Measurements from ENCODE around the gene VPS9D1.

VPS9D1 gene

GRCh38 chr16:89710709-89711564 is 9.8 kb downstream of the VPS9D1 start:
- Histone ChIP-seq H3K36me3 (ENCODE audit: control insufficient read depth in 1 of 2, insufficient read depth in 2 of 2, low read length in 2 of 2) (no peaks in the 10 kb centered on the region), H3K9me3 (ENCODE audit: control insufficient read depth in 1 of 2, low read length in 2 of 2) (no peaks in the 10 kb centered on the region), H3K27me3 (ENCODE audit: control insufficient read depth in 1 of 2, insufficient read depth in 2 of 2, low read length in 2 of 2) (no peaks in the 10 kb centered on the region), H3K4me1 (ENCODE audit: control insufficient read depth in 1 of 2, insufficient read depth in 2 of 2, low read length in 2 of 2) (peaks cover 0 to 13% of the 10 kb centered on the region in 2 donors), H3K4me3 (ENCODE audit: low read depth in 1 of 2, low read length in 2 of 2) (no peak overlapping the region), H3K27ac (ENCODE audit: low read depth, low read length) (no peak overlapping the region), H3K9ac (ENCODE audit: low read depth in 1 of 2, low read length in 2 of 2) (no peak overlapping the region)

DNA sequence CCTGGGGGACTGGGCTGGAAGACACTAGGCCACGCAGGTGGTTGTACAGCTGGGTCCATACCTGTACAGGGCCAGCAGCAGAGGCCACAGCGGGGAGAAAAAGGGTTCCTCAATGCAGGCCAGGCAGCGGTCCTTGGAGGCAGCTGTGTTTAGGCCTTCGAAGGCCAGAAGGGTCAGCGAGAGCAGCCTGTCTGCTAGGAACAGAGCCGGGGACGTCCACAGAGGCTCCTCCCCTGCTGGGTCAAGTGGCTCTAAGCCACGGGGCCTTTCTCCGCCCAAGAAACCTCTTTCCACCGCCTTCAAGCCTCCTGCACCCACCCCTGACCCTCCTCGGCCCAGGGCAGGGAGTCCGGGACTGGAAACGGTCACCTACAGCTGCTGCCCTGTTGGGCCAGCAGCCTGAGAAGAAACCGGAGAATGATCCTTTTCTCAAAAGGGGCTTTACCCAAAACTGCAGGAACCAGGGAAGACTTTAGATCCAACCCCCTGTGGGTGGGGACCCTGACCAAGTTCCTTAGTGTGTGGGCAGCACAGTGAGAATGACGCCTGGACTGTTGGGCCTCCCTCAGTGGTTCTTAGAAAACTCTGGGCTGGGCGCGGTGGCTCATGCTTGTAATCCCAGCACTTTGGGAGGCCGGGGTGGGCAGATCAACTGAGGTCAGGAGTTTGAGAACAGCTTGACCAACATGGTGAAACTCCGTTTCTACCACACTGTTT is 10.8 kb downstream of the VPS9D1 start:
- Histone ChIP-seq H3K9me3 (ENCODE audit: control insufficient read depth in 1 of 2, low read length in 2 of 2) (no peaks in the 10 kb centered on the region), H3K27me3 (ENCODE audit: control insufficient read depth in 1 of 2, insufficient read depth in 2 of 2, low read length in 2 of 2) (no peaks in the 10 kb centered on the region), H3K9ac (ENCODE audit: low read depth in 1 of 2, low read length in 2 of 2) (no peak overlapping the region), H3K4me1 (ENCODE audit: control insufficient read depth in 1 of 2, insufficient read depth in 2 of 2, low read length in 2 of 2) (peaks cover 0 to 14% of the 10 kb centered on the region in 2 donors), H3K27ac (ENCODE audit: low read depth, low read length) (no peak overlapping the region), H3K4me3 (ENCODE audit: low read depth in 1 of 2, low read length in 2 of 2) (no peak overlapping the region), H3K36me3 (ENCODE audit: control insufficient read depth in 1 of 2, insufficient read depth in 2 of 2, low read length in 2 of 2) (no peaks in the 10 kb centered on the region)

DNA sequence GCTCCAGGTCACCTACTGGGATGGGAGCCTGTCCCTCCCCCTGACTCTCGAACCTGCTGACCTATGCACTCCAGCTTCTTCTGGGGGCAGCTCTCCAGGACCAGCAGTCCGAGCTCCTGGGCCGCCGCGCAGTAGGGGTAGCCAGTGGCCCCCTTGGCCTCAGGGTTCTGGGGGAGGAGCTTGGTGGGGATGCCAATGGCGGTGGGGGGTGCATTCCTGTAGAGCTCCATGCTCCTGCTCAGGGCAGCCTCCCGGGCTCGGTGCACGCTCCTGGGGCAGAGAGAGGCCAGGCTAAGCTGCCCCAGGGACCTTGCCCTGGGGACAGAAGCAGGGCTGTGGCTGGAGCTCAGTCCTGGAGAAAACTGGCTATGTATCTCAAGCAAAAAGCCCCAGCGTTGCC is 11.5 kb downstream of the VPS9D1 start:
- H3K27me3 ChIP-seq (ENCODE audit: control insufficient read depth in 1 of 2, insufficient read depth in 2 of 2, low read length in 2 of 2): no peaks in the 10 kb centered on the region

DNA sequence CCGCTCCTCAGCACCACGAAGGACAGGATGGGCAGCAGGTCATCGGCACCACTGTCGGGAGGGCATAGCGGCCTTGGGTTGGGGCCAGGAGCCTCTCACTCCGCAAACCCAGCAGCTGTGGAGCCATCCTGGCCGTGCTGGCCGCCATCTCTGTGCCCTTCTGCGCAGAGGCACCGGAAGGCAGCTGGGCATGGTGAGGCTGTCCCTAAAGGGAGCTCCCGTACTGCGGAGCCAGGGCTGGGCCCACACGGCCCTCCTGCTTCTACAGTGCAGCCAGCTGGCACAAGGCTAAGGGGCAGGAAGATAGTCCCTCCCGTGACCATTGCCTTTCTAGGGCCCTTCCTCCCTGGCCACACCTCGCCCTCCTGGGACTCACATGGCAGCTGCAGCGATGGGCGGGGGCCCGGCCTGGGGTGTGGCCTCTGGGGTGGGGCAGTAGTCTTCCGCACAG is 12.2 kb downstream of the VPS9D1 start:
- H3K4me1 ChIP-seq (ENCODE audit: control insufficient read depth in 1 of 2, insufficient read depth in 2 of 2, low read length in 2 of 2): peaks cover 0 to 14% of the 10 kb centered on the region in 2 donors
- H3K27me3 ChIP-seq (ENCODE audit: control insufficient read depth in 1 of 2, insufficient read depth in 2 of 2, low read length in 2 of 2): no peaks in the 10 kb centered on the region
- H3K9me3 ChIP-seq (ENCODE audit: control insufficient read depth in 1 of 2, low read length in 2 of 2): no peaks in the 10 kb centered on the region
- H3K9ac ChIP-seq (ENCODE audit: low read depth in 1 of 2, low read length in 2 of 2): no peak overlapping the region
- H3K27ac ChIP-seq (ENCODE audit: low read depth, low read length): no peak overlapping the region
- H3K36me3 ChIP-seq (ENCODE audit: control insufficient read depth in 1 of 2, insufficient read depth in 2 of 2, low read length in 2 of 2): no peaks in the 10 kb centered on the region
- no peak overlapping the region for H3K4me3 ChIP-seq (ENCODE audit: low read depth in 1 of 2, low read length in 2 of 2)

More for the DNA sequence above, 11.5 kb downstream of the VPS9D1 start:
- Histone ChIP-seq H3K9me3 (ENCODE audit: control insufficient read depth in 1 of 2, low read length in 2 of 2) (no peaks in the 10 kb centered on the region), H3K9ac (ENCODE audit: low read depth in 1 of 2, low read length in 2 of 2) (no peak overlapping the region), H3K4me3 (ENCODE audit: low read depth in 1 of 2, low read length in 2 of 2) (no peak overlapping the region), H3K36me3 (ENCODE audit: control insufficient read depth in 1 of 2, insufficient read depth in 2 of 2, low read length in 2 of 2) (no peaks in the 10 kb centered on the region), H3K4me1 (ENCODE audit: control insufficient read depth in 1 of 2, insufficient read depth in 2 of 2, low read length in 2 of 2) (peaks cover 0 to 14% of the 10 kb centered on the region in 2 donors), H3K27ac (ENCODE audit: low read depth, low read length) (no peak overlapping the region)

GRCh38 chr16:89707695-89708094 is 13.0 kb downstream of the VPS9D1 start:
- Histone ChIP-seq H3K27ac (ENCODE audit: low read depth, low read length) (no peak overlapping the region), H3K4me1 (ENCODE audit: control insufficient read depth in 1 of 2, insufficient read depth in 2 of 2, low read length in 2 of 2) (peaks cover 0 to 14% of the 10 kb centered on the region in 2 donors), H3K4me3 (ENCODE audit: low read depth in 1 of 2, low read length in 2 of 2) (no peak overlapping the region), H3K36me3 (ENCODE audit: control insufficient read depth in 1 of 2, insufficient read depth in 2 of 2, low read length in 2 of 2) (no peaks in the 10 kb centered on the region), H3K9me3 (ENCODE audit: control insufficient read depth in 1 of 2, low read length in 2 of 2) (no peaks in the 10 kb centered on the region), H3K27me3 (ENCODE audit: control insufficient read depth in 1 of 2, insufficient read depth in 2 of 2, low read length in 2 of 2) (no peaks in the 10 kb centered on the region), H3K9ac (ENCODE audit: low read depth in 1 of 2, low read length in 2 of 2) (no peak overlapping the region)

GRCh38 chr16:89706518-89707260 is 14.0 kb downstream of the VPS9D1 start:
- H3K4me3 ChIP-seq (ENCODE audit: low read depth in 1 of 2, low read length in 2 of 2): no peak overlapping the region
- no peak overlapping the region for H3K27ac ChIP-seq (ENCODE audit: low read depth, low read length)
- no peaks in the 10 kb centered on the region for H3K9me3 ChIP-seq (ENCODE audit: control insufficient read depth in 1 of 2, low read length in 2 of 2)
- H3K36me3 ChIP-seq (ENCODE audit: control insufficient read depth in 1 of 2, insufficient read depth in 2 of 2, low read length in 2 of 2): no peaks in the 10 kb centered on the region
- H3K4me1 ChIP-seq (ENCODE audit: control insufficient read depth in 1 of 2, insufficient read depth in 2 of 2, low read length in 2 of 2): peaks cover 0 to 18% of the 10 kb centered on the region in 2 donors
- no peaks in the 10 kb centered on the region for H3K27me3 ChIP-seq (ENCODE audit: control insufficient read depth in 1 of 2, insufficient read depth in 2 of 2, low read length in 2 of 2)
- H3K9ac ChIP-seq (ENCODE audit: low read depth in 1 of 2, low read length in 2 of 2): peak overlapping the region in 1 of 2 donors; percentile 28

GRCh38 chr16:89705006-89705405 is 15.7 kb downstream of the VPS9D1 start:
- H3K9me3 ChIP-seq (ENCODE audit: control insufficient read depth in 1 of 2, low read length in 2 of 2): no peaks in the 10 kb centered on the region
- no peak overlapping the region for H3K9ac ChIP-seq (ENCODE audit: low read depth in 1 of 2, low read length in 2 of 2)
- H3K27ac ChIP-seq (ENCODE audit: low read depth, low read length): no peak overlapping the region
- no peaks in the 10 kb centered on the region for H3K27me3 ChIP-seq (ENCODE audit: control insufficient read depth in 1 of 2, insufficient read depth in 2 of 2, low read length in 2 of 2)
- peaks cover 5 to 25% of the 10 kb centered on the region in 2 donors for H3K4me1 ChIP-seq (ENCODE audit: control insufficient read depth in 1 of 2, insufficient read depth in 2 of 2, low read length in 2 of 2)
- no peaks in the 10 kb centered on the region for H3K36me3 ChIP-seq (ENCODE audit: control insufficient read depth in 1 of 2, insufficient read depth in 2 of 2, low read length in 2 of 2)
- no peak overlapping the region for H3K4me3 ChIP-seq (ENCODE audit: low read depth in 1 of 2, low read length in 2 of 2)

GRCh38 chr16:89704281-89704680 is 16.4 kb downstream of the VPS9D1 start:
- Histone ChIP-seq H3K4me3 (ENCODE audit: low read depth in 1 of 2, low read length in 2 of 2) (no peak overlapping the region), H3K27me3 (ENCODE audit: control insufficient read depth in 1 of 2, insufficient read depth in 2 of 2, low read length in 2 of 2) (no peaks in the 10 kb centered on the region), H3K36me3 (ENCODE audit: control insufficient read depth in 1 of 2, insufficient read depth in 2 of 2, low read length in 2 of 2) (peaks cover 0 to under 1% of the 10 kb centered on the region in 2 donors)

DNA sequence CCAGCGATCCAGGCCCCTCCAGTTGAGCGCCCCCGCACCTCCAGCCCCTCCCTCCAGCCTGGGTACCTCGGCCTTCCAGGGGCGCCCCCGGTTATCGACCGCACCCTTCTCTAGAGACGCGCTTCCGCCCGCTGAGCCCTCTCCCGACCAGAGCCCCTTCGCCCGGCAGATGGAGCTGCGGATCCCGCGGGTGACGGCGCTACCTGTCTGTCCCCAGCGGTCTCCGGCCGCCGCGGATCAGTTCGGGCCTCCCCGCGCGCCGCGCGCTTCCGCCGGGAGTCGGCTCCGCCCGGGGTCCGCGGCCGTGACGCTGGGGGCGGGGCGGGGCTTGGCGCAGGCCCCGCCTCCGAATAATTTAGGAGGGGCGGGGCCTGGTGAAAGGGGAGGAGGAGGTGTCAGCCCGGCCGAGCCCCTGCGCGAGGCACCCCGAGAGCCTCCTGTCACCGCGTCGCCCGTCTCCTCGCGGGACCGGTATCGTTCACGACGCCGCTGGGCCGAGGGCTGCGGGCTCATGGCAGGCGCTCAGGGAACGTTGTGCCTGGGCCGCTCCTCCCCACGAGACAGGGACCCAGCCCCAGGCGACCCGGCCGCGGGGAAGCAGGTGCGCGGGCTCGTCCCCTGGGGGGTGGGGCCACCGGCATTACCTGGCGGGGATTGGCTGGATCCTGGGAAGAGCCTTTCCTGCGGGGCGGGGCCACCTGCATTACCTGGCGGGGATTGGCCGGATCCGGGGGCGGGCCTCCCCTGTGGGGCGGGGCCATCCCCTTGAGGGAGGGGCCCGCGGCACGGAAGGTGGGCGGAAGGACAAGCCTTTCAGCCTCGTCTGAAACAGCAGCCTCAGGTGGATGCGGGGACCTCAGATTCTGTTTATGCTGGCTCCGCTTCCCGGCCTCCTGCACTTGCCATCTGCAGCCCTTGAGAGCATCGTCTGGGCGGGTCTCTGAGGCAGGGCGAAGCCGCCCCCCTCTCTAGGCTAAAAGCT is 19.0 kb downstream of the VPS9D1 start, which contains the start of gene SPATA2L:
TSS of gene SPATA2L (minus strand) at position 281 of the 982 bp plus-strand sequence. CDS start 473 bp downstream, outside the sequence.
- no peaks in the 10 kb centered on the region for H3K27me3 ChIP-seq (ENCODE audit: control insufficient read depth in 1 of 2, insufficient read depth in 2 of 2, low read length in 2 of 2)

More at GRCh38 chr16:89704281-89704680, 16.4 kb downstream of the VPS9D1 start:
- Histone ChIP-seq H3K9ac (ENCODE audit: low read depth in 1 of 2, low read length in 2 of 2) (no peak overlapping the region), H3K27ac (ENCODE audit: low read depth, low read length) (no peak overlapping the region), H3K4me1 (ENCODE audit: control insufficient read depth in 1 of 2, insufficient read depth in 2 of 2, low read length in 2 of 2) (peaks cover 10 to 30% of the 10 kb centered on the region in 2 donors), H3K9me3 (ENCODE audit: control insufficient read depth in 1 of 2, low read length in 2 of 2) (no peaks in the 10 kb centered on the region)

More for the DNA sequence above, 19.0 kb downstream of the VPS9D1 start, which contains the start of gene SPATA2L:
- no peaks in the 10 kb centered on the region for H3K9me3 ChIP-seq (ENCODE audit: control insufficient read depth in 1 of 2, low read length in 2 of 2)
- H3K4me1 ChIP-seq (ENCODE audit: control insufficient read depth in 1 of 2, insufficient read depth in 2 of 2, low read length in 2 of 2): peaks cover 12 to 27% of the 10 kb centered on the region in 2 donors
- H3K9ac ChIP-seq (ENCODE audit: low read depth in 1 of 2, low read length in 2 of 2): peak within 1 kb of the TSS; percentile 83 to 85
- H3K27ac ChIP-seq (ENCODE audit: low read depth, low read length): peak within 1 kb of the TSS; percentile 92
- H3K4me3 ChIP-seq (ENCODE audit: low read depth in 1 of 2, low read length in 2 of 2): peak within 1 kb of the TSS; percentile 71 to 76
- peaks cover 3 to 4% of the 10 kb centered on the region in 2 donors for H3K36me3 ChIP-seq (ENCODE audit: control insufficient read depth in 1 of 2, insufficient read depth in 2 of 2, low read length in 2 of 2)

Data from duodenal mucosa (tissue), 2 donors.